ENCODE results near the gene USP20.

USP20 gene

GRCh38 chr9:129850821-129851550, 15.7 kb downstream of the USP20 start:
- TF ChIP-seq CTCF (IDR thresholded peaks at IDR 0.05; ENCODE audit: control insufficient read depth, insufficient read depth, low read depth, low read length, missing control alignments): no peak
- no peak for DNase-seq (ENCODE audit: low read depth)
- no peak overlapping the region for H3K4me3 ChIP-seq (ENCODE audit: control insufficient read depth, low read depth, low read length)

- TF ChIP-seq CTCF (IDR thresholded peaks at IDR 0.05; ENCODE audit: control insufficient read depth, insufficient read depth, low read depth, low read length, missing control alignments): no peak
- no peak overlapping the region for H3K4me3 ChIP-seq (ENCODE audit: control insufficient read depth, low read depth, low read length)
- no peak for DNase-seq (ENCODE audit: low read depth)
Measured at GRCh38 chr9:129851821-129852220, 16.6 kb downstream of the USP20 start.

GRCh38 chr9:129852579-129852978, 17.3 kb downstream of the USP20 start:
- TF ChIP-seq CTCF (IDR thresholded peaks at IDR 0.05; ENCODE audit: control insufficient read depth, insufficient read depth, low read depth, low read length, missing control alignments): no peak
- DNase-seq (ENCODE audit: low read depth): no peak
- H3K4me3 ChIP-seq (ENCODE audit: control insufficient read depth, low read depth, low read length): no peak overlapping the region

GRCh38 chr9:129853614-129854013, 18.4 kb downstream of the USP20 start:
- no peak for DNase-seq (ENCODE audit: low read depth)
- TF ChIP-seq CTCF (IDR thresholded peaks at IDR 0.05; ENCODE audit: control insufficient read depth, insufficient read depth, low read depth, low read length, missing control alignments): no peak
- no peak overlapping the region for H3K4me3 ChIP-seq (ENCODE audit: control insufficient read depth, low read depth, low read length)

GRCh38 chr9:129854588-129855110, 19.4 kb downstream of the USP20 start:
- no peak overlapping the region for H3K4me3 ChIP-seq (ENCODE audit: control insufficient read depth, low read depth, low read length)
- no peak for DNase-seq (ENCODE audit: low read depth)

GRCh38 chr9:129857207-129857606, 21.9 kb downstream of the USP20 start:
- H3K4me3 ChIP-seq (ENCODE audit: control insufficient read depth, low read depth, low read length): no peak overlapping the region
- TF ChIP-seq CTCF (IDR thresholded peaks at IDR 0.05; ENCODE audit: control insufficient read depth, insufficient read depth, low read depth, low read length, missing control alignments): no peak
- DNase-seq (ENCODE audit: low read depth): no peak

More at GRCh38 chr9:129854588-129855110, 19.4 kb downstream of the USP20 start:
- no peak for TF ChIP-seq CTCF (IDR thresholded peaks at IDR 0.05; ENCODE audit: control insufficient read depth, insufficient read depth, low read depth, low read length, missing control alignments)

All from AG09309 (cell line).